Measurements from ENCODE around the gene C1orf56. TPM values are rescaled to one million over a fixed set of nuclear protein-coding genes. Genes with fewer than 3 reads are reported as not detected.

C1orf56 gene
- total RNA-seq, 3 donors from 2014 or later (not counting 1 experiment from before 2014, with no cell fraction given): 1.6 to 3.3 (median 1.9) TPM

DNA sequence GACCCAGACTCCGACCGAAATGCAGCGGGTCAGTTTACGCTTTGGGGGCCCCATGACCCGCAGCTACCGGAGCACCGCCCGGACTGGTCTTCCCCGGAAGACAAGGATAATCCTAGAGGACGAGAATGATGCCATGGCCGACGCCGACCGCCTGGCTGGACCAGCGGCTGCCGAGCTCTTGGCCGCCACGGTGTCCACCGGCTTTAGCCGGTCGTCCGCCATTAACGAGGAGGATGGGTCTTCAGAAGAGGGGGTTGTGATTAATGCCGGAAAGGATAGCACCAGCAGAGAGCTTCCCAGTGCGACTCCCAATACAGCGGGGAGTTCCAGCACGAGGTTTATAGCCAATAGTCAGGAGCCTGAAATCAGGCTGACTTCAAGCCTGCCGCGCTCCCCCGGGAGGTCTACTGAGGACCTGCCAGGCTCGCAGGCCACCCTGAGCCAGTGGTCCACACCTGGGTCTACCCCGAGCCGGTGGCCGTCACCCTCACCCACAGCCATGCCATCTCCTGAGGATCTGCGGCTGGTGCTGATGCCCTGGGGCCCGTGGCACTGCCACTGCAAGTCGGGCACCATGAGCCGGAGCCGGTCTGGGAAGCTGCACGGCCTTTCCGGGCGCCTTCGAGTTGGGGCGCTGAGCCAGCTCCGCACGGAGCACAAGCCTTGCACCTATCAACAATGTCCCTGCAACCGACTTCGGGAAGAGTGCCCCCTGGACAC, 534 bp downstream of the C1orf56 start:
- DNase-seq (peak; percentile 54 to 84), ATAC-seq (peak; percentile 66 to 86 (median 70))
- H3K4me3 Mint-ChIP-seq: peak overlapping the region; percentile 96
- H3K36me3 Mint-ChIP-seq: peaks cover 12% of the 10 kb centered on the region
- H3K9me3 Mint-ChIP-seq: no peaks in the 10 kb centered on the region
- Histone ChIP-seq H3K27me3 (ENCODE audit: control insufficient read depth, insufficient read depth, low read length) (no peaks in the 10 kb centered on the region), H3K36me3 (ENCODE audit: control insufficient read depth, insufficient read depth, low read length) (peaks cover 24% of the 10 kb centered on the region), H3K27ac (ENCODE audit: low read length) (peak overlapping the region; percentile 87), H3K4me3 (ENCODE audit: low read length) (peak overlapping the region; percentile 93), H3K9me3 (ENCODE audit: control insufficient read depth, insufficient read depth, low read length) (no peaks in the 10 kb centered on the region), H3K4me1 (ENCODE audit: control insufficient read depth, insufficient read depth, low read length) (peaks cover 25% of the 10 kb centered on the region)
- intact Hi-C loops (cut with micrococcal nuclease): loop anchor here (1.0 to 2.0 kb wide), 2 partner anchors 9 to 39 kb away; partner anchors contain the start of gene PRUNE1
- TF ChIP-seq, protein P1, sequence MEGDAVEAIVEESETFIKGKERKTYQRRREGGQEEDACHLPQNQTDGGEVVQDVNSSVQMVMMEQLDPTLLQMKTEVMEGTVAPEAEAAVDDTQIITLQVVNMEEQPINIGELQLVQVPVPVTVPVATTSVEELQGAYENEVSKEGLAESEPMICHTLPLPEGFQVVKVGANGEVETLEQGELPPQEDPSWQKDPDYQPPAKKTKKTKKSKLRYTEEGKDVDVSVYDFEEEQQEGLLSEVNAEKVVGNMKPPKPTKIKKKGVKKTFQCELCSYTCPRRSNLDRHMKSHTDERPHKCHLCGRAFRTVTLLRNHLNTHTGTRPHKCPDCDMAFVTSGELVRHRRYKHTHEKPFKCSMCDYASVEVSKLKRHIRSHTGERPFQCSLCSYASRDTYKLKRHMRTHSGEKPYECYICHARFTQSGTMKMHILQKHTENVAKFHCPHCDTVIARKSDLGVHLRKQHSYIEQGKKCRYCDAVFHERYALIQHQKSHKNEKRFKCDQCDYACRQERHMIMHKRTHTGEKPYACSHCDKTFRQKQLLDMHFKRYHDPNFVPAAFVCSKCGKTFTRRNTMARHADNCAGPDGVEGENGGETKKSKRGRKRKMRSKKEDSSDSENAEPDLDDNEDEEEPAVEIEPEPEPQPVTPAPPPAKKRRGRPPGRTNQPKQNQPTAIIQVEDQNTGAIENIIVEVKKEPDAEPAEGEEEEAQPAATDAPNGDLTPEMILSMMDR (IDR thresholded peaks at IDR 0.05): peak; percentile 50
- H3K27me3 Mint-ChIP-seq (ENCODE audit: low read depth in 2 of 2): no peaks in the 10 kb centered on the region
- WGBS (ENCODE audit: insufficient coverage): under 1% methylated on average over 48 of the region's 48 CpGs
- H3K27ac Mint-ChIP-seq: peak overlapping the region; percentile 98 to 99
- peaks cover 56 to 57% of the 10 kb centered on the region in 2 donors for H3K4me1 Mint-ChIP-seq

GRCh38 chr1:151048645-151049032, 1.1 kb downstream of the C1orf56 start:
- peaks cover 56 to 60% of the 10 kb centered on the region in 2 donors for H3K4me1 Mint-ChIP-seq
- 41% methylated on average over 3 of the region's 3 CpGs for WGBS (ENCODE audit: insufficient coverage)
- H3K9me3 Mint-ChIP-seq: no peaks in the 10 kb centered on the region
- Histone ChIP-seq H3K36me3 (ENCODE audit: control insufficient read depth, insufficient read depth, low read length) (peaks cover 29% of the 10 kb centered on the region), H3K27me3 (ENCODE audit: control insufficient read depth, insufficient read depth, low read length) (no peaks in the 10 kb centered on the region), H3K4me1 (ENCODE audit: control insufficient read depth, insufficient read depth, low read length) (peaks cover 27% of the 10 kb centered on the region), H3K27ac (ENCODE audit: low read length) (peak overlapping the region; percentile 87), H3K4me3 (ENCODE audit: low read length) (peak overlapping the region; percentile 93), H3K9me3 (ENCODE audit: control insufficient read depth, insufficient read depth, low read length) (no peaks in the 10 kb centered on the region)
- intact Hi-C loops (cut with micrococcal nuclease): loop anchor here (1.0 to 2.0 kb wide), 2 partner anchors 9 to 40 kb away; partner anchors contain the start of gene PRUNE1
- DNase-seq (no peak), ATAC-seq (no peak)
- no peaks in the 10 kb centered on the region for H3K27me3 Mint-ChIP-seq (ENCODE audit: low read depth in 2 of 2)
- peaks cover 12% of the 10 kb centered on the region for H3K36me3 Mint-ChIP-seq
- H3K27ac Mint-ChIP-seq: peak overlapping the region; percentile 98 to 99
- peak overlapping the region; percentile 96 for H3K4me3 Mint-ChIP-seq
- TF ChIP-seq, protein P1 (IDR thresholded peaks at IDR 0.05): peak; percentile 13

- H3K27ac ChIP-seq (ENCODE audit: low read length): peak overlapping the region; percentile 28
- peaks cover 35% of the 10 kb centered on the region for H3K4me1 ChIP-seq (ENCODE audit: control insufficient read depth, insufficient read depth, low read length)
- Mint-ChIP-seq H3K9me3 (no peaks in the 10 kb centered on the region), H3K27me3 (ENCODE audit: low read depth in 2 of 2) (no peaks in the 10 kb centered on the region), H3K4me3 (peak overlapping the region; percentile 96), H3K36me3 (peaks cover 17% of the 10 kb centered on the region), H3K27ac (peak overlapping the region; percentile 98 to 99), H3K4me1 (peaks cover 62 to 68% of the 10 kb centered on the region in 2 donors)
- no peaks in the 10 kb centered on the region for H3K9me3 ChIP-seq (ENCODE audit: control insufficient read depth, insufficient read depth, low read length)
- H3K36me3 ChIP-seq (ENCODE audit: control insufficient read depth, insufficient read depth, low read length): peaks cover 37% of the 10 kb centered on the region
- no peaks in the 10 kb centered on the region for H3K27me3 ChIP-seq (ENCODE audit: control insufficient read depth, insufficient read depth, low read length)
- intact Hi-C loops (cut with micrococcal nuclease): loop anchor here (2.0 kb wide), 1 partner anchor 41 kb away; the partner anchor contains the start of gene PRUNE1
- ATAC-seq (no peak), DNase-seq (no peak)
- WGBS (ENCODE audit: insufficient coverage): 90% methylated on average over 4 of the region's 5 CpGs
- H3K4me3 ChIP-seq (ENCODE audit: low read length): no peak overlapping the region
- TF ChIP-seq, protein P1 (IDR thresholded peaks at IDR 0.05): no peak
Observed at GRCh38 chr1:151049458-151049857, 1.9 kb downstream of the C1orf56 start.
